H1 (cell line): Measurements from ENCODE around the gene EHBP1. TPM values are rescaled to one million over a fixed set of nuclear protein-coding genes. Genes with fewer than 3 reads are reported as not detected.

Experiments
- ATF3 ChIP-seq: IDR thresholded peaks from 2 replicates; pipeline ENCODE4 v1.6.1; 2011; ENCODE audit warnings: low read depth, mild to moderate bottlenecking, low read length; ENCODE audit not compliant: insufficient read depth
- CBX8 ChIP-seq: fragments of 300-800, 300-1000 bp; sonication (generic); IDR thresholded peaks from 2 replicates; pipeline ENCODE4 v1.7.1; 2016; ENCODE audit warnings: low read depth, low read length, borderline replicate concordance
- NANOG ChIP-seq: IDR thresholded peaks from 2 replicates; pipeline ENCODE4 v1.6.1; 2011; ENCODE audit warnings: low read length, low read depth, mild to moderate bottlenecking, inconsistent platforms; ENCODE audit not compliant: insufficient read depth, poor library complexity, severe bottlenecking
- POLR2A ChIP-seq, 2 experiments: IDR thresholded peaks; 1 replicate in 1 of 2; 2 replicates in 1 of 2; pipeline ENCODE4 v1.6.1; 2011; ENCODE audit warnings: low read depth in 2 of 2, low read length in 2 of 2, mild to moderate bottlenecking in 2 of 2; ENCODE audit errors: control extremely low read depth in 1 of 2
- polyA plus RNA-seq, 7 experiments: library from polyadenylated mRNA; depleted of rRNA in 3 of 7; stranded (reverse) in 5 of 7; unstranded in 2 of 7; fragments of >200 nt in 5 of 7; fragments of 200-250 nt in 2 of 7; gene quantifications; 1 replicate in 5 of 7; 2 replicates in 1 of 7; 4 replicates in 1 of 7; pipeline versions ENCODE4 v1.2.1 to v1.2.3, GENCODE V29; 2011 to 2013; ENCODE audit warnings: missing spikeins in 2 of 7, mixed read lengths in 2 of 7
- total RNA-seq: library from RNA; stranded (reverse); fragmentation: NEBNext Ultra II Directional; extraction: Animal tissue kit (Norgen Biotek cat#: 25700); gene quantifications from 2 replicates; pipeline ENCODE4 v1.2.1, GENCODE V29; 2021

EHBP1 gene
- total and polyA plus RNA-seq, 2 of the 8 experiments (the other 6 are each of a cell fraction or from before 2014, with no cell fraction given) = 12.0 to 64.1 TPM

GRCh38 chr2:62686012-62686685, 19.4 kb upstream of the EHBP1 start (continued):
- TF ChIP-seq ATF3 (no peak), POLR2A (IDR thresholded peaks at IDR 0.05; ENCODE audit: control extremely low read depth in 1 of 2, low read depth in 2 of 2, low read length in 2 of 2) (no peak), CBX8 (no peak), NANOG (no peak)
